HG02642 (cell line): ENCODE measurements around the gene PACC1.
"Not testable (repeated sequence)": the region's sequence is repeated elsewhere in the genome, so short reads cannot be mapped to it uniquely, and the experiment has no call there.

Source experiments
- ATAC-seq: cut with Tn5 transposase; IDR thresholded peaks from one replicate; pipeline ENCODE4 v1.9.1; 2021; ENCODE audit warnings: mild to moderate bottlenecking; ENCODE audit not compliant: unreplicated experiment, poor library complexity

PACC1 gene

DNA sequence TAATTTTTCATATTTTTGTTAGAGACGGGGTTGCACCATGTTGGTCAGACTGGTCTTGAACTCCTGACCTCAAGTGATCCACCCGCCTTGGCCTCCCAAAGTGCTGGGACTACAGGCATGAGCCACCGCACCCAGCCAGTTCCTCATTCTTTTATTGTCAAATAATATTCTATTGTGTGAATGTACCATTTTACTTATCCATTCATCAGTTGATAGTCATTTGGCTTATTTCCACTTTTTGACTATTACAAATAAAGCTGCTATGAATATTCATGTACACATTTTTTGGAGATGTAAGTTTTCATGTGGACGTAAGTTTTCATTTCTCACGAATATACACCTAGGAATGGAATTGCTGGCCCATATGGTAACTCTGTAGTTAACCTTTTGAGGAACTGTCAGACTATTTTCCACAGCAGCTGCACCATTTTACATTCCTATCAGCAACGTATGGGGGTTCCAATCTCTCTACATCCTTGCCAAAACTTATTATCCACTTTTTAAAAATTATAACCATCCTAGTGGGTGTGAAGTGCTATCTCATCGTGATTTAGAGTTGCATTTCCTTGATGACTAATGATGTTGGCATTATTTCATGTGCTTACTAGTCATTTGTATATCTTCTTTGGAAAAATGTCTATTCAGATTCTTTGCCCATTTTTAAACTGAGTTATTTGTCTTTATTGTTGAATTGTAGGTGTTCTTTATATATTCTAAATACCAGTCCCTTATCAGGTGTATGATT is 12.7 kb downstream of the PACC1 start:
- ATAC-seq, result no peak

DNA sequence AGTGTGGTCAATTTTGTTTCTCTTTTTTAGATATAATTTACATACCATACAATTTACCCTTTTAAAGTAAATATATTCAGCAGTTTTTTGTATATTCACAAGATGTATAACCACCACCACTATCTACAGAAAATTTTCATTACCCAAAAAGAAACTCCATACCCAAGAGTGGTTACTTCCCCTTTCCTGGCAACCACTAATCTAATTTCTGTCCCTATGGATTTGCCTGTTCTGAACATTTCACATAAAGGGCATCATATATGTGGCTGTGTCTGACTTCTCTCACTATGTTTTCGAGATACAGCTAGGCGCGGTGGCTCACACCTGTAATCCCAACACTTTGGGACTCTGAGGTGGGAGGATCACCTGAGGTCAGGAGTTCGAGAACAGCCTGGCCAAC is 13.6 kb downstream of the PACC1 start:
- ATAC-seq, result no peak

DNA sequence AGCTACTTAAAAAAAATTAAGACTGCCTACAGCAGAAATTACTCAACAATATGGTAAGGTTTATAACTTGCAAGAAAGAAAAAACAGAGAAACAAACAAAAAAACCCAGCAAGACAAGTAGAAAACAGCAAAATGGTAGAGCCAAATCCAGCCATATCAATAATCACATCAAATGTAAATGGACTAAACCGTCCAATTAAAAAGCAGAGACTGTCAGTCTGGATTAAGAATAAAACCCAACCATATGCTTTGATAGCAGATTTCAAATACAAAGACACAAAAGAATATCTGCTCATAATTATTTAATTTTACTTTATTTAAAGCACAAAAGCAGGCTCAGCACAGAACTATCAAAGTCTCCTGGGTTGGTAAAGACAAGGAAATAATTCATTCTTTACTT is 17.5 kb downstream of the PACC1 start:
- no peak for ATAC-seq

GRCh38 chr1:212396638-212397037 is 18.0 kb downstream of the PACC1 start:
- no peak for ATAC-seq

DNA sequence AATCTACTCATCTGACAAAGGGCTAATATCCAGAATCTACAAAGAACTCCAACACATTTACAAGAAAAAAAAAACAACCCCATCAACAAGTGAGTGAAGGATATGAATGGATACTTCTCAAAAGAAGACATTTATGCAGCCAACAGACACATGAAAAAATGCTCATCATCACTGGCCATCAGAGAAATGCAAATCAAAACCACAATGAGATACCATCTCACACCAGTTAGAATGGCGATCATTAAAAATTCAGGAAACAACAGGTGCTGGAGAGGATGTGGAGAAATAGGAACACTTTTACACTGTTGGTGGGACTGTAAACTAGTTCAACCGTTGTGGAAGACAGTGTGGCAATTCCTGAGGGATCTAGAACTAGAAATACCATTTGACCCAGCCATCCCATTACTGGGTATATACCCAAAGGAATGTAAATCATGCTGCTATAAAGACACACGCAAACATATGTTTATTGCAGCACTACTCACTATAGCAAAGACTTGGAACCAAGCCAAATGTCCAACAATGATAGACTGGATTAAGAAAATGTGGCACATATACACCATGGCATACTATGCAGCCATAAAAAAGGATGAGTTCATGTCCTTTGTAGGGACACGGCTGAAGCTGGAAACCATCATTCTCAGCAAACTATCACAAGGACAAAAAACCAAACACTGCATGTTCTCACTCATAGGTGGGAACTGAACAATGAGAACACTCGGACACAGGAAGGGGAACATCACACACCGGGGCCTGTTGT is 18.8 kb downstream of the PACC1 start:
- ATAC-seq, result not testable (repeated sequence)

GRCh38 chr1:212388985-212389716 is 25.5 kb downstream of the PACC1 start:
- ATAC-seq, result no peak

DNA sequence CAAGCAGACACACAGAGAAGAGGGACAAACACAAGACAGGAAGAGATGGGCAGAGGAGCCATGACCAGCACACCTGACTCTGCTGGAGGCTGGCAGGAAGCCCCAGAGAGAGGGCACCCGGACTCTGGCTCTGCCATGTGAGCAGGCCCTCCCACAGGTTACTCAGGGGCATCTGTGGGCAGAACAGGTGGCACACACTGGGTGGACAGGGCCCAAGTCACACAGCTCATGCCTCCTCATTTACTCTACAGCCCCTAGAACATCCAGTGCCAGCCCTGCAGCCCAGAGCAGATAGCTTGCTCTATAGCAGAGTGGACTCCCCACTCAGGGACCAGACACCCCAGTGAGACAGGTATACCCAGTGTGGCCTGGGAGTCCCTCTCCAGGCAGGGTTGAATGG is 28.7 kb downstream of the PACC1 start:
- ATAC-seq, result no peak

DNA sequence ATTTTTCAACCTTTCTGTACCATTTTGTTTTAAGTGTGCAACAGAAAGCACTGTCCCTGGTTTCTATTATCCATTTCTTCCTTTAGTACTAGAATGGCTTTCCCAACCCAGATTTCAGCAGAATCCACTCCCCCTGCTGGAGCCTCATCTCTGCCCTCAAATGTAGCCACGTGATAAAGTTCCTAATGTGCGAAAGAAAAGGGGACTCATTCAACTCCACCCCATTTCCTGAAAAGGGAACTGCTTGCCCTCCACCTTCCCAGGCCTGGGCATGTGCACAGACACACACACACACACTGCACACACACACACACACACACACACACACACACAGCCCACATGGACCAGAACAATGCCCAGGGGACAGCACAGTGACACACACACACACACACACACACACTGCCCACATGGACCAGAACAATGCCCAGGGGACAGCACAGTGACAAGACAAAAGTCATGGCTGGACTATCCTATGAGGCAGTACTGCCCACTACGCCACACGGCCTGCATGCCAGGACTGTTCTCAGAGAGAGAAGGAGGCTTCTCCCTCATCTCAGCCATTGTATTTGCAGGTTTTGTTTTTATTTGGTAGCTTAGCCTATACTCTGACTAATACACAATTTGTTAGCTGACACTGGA is 33.2 kb downstream of the PACC1 start:
- no peak for ATAC-seq

DNA sequence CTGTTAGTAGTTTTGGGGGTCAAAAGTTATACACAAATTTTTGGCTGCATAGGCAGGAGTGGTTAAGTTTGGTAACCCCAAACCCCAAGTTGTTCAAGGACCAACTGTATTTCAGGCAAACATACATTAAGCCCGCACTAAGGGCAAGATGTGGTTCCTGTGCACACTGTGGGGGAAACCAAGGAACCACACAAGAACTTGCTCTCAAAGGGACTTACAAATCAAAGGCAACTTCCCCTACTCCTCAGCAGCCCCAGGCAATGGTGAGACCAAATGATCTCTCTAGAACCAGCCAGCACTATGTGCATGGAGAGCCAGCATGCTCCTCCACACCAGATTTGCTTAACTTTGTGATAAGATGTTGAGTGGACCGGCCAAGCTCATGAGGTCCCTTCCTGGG is 35.3 kb downstream of the PACC1 start:
- ATAC-seq, result no peak

- ATAC-seq, result no peak
Measured at GRCh38 chr1:212377644-212378043, 37.0 kb downstream of the PACC1 start.

DNA sequence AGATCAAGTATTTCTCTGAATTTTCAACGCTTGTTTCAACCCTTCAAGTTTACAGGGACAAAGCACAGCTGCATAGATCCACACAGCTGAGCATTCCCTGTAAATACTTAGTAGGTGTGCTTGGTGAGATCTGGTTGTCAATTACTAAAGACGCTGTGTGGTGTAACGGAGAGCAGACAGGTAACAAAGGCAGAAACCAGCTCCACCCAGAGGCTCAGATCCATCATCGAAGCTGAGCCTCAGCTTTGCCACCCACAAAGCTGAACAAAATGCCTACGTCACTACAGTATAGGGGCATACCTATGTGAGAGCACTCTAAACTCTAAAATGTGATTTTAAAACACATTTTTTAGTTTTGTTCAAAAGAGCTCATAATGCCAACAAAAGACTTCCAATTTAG is 38.7 kb downstream of the PACC1 start:
- ATAC-seq, result no peak

DNA sequence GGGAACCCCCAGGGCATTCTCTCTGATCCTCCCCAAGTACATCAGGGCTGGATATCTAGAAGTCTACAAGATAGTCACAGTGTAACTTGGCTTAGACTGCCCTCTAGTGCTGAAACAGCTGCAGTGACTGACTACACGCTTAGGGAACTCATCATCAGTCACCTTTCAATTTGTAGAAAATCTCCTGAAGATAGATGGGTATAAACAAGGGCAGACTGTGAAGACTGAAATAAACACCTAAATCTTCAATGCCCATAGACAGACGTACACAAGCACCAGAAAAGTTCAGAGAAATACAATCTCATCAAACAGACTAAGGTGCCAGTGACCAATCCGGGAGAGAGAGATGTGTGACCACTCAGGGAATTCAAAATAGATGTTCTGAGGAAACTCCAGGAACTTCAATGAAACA is 46.6 kb downstream of the PACC1 start:
- peak; percentile 71 for ATAC-seq

DNA sequence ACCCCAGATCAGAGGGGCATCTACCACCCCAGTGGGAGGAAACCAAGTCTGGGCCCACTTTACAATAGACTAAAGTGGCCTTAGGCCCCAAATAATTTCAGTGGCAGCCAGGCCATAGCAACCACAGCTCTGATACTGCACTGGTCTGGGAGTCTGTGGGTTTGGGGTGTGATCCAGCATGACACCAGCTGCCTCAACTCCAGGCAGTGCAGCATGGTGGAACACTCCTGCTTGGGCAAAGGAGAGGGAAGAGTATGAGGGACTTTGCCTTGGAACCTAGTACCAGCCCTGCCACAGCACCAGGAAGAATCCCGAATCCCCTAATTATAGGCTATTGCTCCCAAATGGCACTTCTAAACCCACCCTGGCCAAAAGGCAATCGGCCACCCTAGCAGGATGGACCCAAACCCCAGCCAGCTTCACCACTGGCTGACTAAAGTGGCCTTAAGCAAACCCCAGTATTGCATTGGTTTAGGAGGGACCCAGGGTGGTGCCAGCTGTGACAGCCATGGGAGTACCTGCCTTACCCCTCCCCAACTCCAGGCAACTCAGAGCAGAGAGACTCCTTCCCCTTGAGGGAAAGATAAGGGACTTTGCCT is 47.1 kb downstream of the PACC1 start:
- no peak for ATAC-seq

GRCh38 chr1:212366901-212367300 is 47.8 kb downstream of the PACC1 start:
- ATAC-seq, result no peak

DNA sequence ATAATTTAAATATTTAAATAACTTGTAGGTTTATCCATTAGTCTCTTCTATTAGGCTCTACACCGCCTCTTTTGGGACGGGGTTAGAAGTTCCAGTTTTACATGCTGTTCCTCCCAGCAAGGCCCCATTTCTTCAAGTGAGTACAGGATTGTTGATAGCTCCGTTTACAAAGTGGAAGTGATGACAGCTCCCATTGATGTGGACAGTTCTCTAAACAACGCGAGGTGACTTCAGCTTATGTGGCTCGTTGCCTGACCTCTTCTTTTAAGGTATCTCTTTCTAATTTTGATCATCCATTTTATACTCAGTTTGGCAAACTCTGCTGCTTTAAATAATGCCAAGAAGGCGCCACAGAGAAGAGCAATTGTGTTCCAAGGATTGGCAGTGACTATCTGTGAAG is 49.7 kb downstream of the PACC1 start:
- no peak for ATAC-seq

DNA sequence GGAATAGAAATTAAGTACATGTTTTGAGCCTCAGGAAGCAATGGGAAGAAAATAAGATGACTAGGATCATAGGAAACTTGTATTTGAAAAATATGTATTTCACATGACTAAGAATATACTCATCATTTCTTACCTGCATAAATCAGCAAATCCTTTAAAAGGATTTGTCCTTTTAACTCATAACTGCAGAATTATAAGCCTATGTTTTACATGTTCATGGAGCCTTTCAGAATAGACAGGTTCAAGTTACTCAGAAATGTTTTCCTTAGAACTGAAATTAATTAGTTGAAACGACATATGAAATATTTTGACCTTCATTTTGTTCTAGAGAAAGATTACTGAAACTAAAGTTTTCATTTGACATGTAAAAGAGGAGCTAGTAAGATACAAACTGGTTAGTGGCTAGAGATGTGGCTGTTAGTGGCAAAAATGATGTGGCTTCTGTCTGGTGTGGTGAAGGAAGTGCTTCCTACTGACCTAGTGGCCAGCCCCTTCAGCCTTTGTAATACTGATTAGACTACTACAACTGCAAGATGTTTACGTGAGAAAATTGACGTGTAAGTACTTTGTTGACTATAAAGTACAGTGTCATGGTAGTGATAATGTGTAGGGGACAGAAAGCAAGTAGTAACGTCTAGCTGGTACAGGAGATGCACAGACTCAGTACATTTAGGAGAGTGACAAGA is 54.7 kb downstream of the PACC1 start:
- no peak for ATAC-seq

- ATAC-seq, result no peak
Measured at GRCh38 chr1:212355230-212355969, 59.3 kb downstream of the PACC1 start.

DNA sequence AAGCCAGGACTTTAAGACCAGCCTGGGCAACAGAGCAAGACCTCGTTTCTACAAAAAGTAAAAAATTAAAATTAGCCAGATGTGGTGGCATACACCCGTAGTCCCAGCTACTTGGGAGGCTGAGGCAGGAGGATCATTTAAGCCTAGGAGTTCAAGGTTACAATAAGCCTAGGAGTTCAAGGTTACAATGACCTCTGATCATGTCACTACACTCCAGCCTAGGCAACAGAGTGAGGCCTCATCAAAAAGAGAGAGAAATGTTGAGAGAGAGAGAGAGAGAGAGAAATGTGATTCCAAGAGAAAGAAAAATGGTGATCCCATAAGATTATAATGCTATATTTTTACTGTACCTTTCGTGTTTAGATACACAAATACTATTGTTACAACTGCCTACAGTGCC is 60.2 kb downstream of the PACC1 start:
- no peak for ATAC-seq

DNA sequence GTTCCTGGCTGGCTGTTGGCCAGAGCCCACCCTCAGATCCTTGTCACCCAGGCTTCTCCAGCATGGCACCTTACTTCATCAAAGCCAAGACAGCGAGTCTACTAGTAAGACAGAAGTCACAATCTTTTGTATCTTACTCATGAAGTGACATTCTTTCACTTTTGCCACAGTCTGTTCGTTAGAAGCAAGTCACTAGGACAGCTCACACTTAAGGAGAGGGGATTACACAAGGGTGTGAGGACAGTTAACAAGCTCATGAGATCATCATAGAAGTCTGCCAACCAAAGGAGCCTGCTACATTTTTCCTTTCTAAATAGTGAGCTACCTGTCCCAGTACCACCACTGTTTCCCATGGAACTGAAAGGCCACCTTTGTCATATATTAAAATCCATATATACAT is 61.5 kb downstream of the PACC1 start:
- ATAC-seq, result no peak
